GM20431 (cell line): ENCODE results near the gene LGALS14.
"Not testable (repeated sequence)": the region's sequence is repeated elsewhere in the genome, so short reads cannot be mapped to it uniquely, and the experiment has no call there.

Experiments
- in situ Hi-C: fragments of 300-500 bp; cut with MseI, MboI; formaldehyde crosslinking; loops from one replicate; pipeline ENCODE4 v1.15.0; 2020; ENCODE audit warnings: low sequenced_read_pairs; ENCODE audit not compliant: unreplicated experiment

LGALS14 gene, protein sequence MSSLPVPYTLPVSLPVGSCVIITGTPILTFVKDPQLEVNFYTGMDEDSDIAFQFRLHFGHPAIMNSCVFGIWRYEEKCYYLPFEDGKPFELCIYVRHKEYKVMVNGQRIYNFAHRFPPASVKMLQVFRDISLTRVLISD

DNA sequence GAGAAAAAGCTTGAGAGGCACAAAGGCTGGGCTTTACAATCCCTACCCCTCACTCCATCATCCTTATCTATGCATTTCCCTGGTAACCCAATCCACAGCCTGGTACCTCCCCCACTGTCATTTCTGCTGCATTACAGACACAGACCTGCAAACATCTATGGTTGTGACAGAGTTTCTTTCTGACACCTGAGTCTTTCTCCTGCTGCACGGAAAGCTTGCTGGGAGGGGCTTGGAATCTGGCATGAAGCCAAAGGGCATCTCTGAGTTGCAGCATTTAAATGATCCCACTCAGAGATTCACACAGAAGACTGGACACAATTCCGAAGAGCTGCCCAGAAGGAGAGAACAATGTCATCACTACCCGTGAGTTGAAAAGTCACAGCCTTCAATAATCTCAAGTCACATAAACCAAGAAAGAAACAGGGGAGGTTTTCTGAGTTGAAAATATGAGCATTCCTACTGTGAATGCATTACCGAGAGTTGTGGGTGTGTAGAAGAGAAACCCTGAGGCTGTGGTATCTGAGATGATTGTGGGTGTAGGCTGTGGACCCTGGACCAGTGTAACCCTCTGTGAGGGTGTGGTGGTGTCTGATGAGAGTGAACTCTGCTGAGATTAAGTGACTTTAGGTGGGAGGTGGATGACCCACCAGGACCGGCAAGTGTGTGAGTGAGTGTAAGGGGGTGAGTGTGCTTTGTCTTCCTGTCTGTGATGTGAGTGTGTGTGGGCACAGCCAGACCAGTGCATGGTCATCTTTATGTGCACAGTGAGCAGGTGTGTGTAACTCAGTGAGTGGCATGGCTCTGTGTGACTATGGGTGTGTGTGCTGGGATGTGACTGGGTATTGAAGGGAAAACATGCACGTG lies at the start of gene LGALS14:
LGALS14 (plus strand) TSS at position 301 of the 864 bp plus-strand sequence; CDS start at position 349, 48 bp downstream.
- in situ Hi-C loops = no loop called here

DNA sequence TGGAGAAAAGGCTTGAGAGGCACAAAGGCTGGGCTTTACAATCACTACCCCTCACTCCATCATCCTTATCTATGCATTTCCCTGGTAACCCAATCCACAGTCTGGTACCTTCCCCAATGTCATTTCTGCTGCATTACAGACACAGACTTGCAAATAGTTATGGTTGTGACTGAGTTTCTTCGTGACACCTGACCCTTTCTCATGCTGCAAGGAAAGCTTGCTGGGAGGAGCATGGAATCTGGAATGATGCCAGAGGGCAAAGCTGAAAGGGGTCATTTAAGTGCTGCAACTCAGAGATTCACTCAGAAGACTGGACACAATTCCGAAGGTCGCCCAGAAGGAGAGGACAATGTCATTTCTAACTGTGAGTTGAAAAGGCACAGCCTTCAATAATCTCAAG lies 48.7 kb upstream of the LGALS14 start, which contains the start of gene LGALS16:
LGALS16 (plus strand) TSS at position 301 of the 400 bp plus-strand sequence; CDS start at position 350, 49 bp downstream.
- in situ Hi-C loops = no loop called here

DNA sequence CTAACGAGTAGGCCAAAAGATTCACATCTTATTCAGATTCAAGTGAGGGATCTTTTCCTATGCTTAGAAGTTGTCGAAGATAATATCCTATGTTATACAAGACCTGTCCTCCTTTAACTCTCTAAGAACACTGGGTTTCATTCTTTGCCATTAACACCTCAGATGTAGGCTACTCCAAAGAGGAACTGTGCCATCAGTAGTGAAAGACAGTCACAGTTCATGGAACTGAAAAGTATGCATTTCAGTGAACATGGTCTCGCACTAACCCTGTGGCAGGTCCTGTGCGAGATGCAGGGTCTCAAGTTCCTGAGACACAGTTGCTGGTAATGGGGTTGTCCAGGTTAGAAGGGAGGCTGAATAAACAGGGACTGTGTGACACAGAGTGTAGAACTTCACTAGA lies 44.5 kb upstream of the LGALS14 start:
- in situ Hi-C loops = no loop called here

DNA sequence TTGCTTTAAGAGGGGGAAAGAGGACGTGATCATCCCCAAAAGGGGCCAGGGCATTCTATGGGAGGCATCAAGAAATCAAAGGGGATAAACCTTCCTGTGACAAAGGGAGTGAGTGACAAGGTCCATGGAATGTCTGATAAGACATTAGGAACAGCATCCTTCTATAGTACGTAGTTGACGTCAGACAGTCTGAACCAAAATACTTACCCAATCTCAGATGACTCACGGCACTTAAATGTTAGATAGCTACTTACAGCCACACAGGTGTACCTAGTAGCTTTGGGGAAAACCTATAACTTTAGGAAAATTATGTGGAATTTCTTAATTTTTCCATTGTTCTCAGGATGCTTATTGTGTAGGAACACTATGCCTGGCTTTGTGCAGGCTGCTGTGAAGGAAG lies 43.6 kb upstream of the LGALS14 start:
- in situ Hi-C loops = no loop called here

DNA sequence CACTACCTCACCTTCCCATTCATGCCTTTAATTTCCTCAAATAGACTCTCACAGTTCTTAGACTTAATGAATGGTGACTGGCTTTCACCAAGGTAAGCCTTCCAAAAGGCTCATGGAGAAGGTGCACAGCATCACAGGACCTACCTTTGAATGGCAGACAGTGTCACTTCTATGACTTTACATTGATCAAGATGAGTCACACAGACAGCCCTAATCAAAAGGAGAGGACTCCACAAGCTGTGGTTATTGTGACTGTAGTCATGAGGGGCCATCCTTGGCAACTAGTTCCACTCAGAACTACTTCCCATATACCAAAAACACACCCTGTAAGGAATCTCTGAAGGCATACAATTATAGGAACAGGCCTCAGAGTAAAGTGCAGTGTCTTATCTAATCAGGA lies 42.7 kb upstream of the LGALS14 start:
- in situ Hi-C loops = no loop called here

DNA sequence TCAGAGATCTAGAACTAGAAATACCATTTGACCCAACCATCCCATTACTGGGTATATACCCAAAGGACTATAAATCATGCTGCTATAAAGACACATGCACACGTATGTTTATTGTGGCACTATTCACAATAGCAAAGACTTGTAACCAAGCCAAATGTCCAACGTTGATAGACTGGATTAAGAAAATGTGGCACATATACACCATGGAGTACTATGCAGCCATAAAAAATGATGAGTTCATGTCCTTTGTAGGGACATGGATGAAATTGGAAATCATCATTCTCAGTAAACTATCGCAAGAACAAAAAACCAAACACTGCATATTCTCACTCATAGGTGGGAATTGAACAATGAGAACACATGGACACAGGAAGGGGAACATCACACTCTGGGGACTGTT lies 34.4 kb upstream of the LGALS14 start:
- in situ Hi-C loops = loop anchor here (5.0 to 10.0 kb wide), 2 partner anchors 118 to 175 kb away; partner anchors contain the start of gene FBL

DNA sequence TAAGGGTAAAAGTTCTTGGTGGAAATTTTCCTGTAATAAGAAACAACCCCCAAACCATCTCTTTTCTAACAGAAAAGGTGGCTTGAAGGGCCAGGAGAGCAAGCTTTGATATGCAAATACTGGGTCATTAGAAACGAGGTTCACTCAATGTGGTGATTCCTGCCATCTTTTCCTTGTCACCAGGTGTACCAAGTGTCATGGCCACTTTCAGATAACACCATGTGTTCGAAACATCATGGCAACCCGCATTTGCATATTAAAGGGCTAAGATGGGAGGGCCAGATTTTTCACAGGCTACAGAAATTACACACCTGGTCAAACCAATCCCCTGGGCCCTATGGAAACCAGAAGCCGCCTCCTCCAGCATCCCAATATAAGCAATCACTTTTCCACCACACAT lies 33.3 kb upstream of the LGALS14 start:
- in situ Hi-C loops = loop anchor here (5.0 to 10.0 kb wide), 2 partner anchors 119 to 174 kb away; partner anchors contain the start of gene FBL

DNA sequence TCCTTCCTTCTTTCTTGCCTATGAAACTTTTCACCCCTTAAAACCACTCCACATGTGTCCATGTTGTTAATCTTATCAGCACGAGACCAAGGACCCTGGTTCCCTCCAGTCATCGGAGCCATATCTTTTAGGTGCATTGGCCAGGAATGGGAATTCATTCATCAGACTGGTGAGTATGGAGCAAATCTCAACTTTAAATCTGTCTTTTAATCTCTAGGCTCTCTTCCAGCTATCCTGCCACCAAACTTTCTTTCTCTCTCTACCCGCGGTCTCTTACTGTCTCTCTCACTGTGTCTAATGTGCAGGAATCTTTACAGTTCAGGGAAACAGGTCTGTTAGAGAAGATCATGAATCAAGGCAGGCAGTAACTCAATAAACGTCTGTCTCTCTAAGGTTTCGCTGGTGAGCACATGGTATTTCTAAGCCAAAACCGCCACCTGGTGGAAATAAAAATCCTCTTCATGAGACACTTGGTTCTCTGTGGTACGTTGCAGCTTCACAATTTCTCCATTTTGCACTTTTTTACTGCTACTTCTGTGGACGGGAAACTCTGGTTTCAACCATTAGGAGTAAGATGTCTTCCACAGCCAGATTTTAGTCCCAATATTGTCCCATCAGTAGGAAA lies 32.4 kb upstream of the LGALS14 start:
- in situ Hi-C loops = loop anchor here (5.0 to 10.0 kb wide), 2 partner anchors 120 to 173 kb away; partner anchors contain the start of gene FBL

DNA sequence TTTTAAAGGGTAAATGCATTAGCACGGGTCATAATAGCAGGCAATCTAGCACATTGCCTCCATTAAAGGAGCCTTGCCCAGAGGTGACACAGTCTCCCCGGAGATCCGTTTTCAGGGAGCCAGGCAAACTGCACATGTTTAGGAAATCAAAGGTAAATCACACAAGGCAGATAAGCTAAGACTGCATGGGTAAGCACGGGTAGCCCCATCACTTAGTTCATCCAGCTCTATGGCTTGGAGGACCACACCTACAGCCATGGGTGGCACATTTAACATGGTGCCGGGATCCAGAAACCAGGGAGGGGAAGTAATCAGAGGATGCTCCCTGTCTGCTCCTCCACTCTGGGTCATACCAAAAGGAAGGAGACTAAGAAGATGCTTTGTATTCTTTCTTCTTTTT lies 31.8 kb upstream of the LGALS14 start:
- in situ Hi-C loops = loop anchor here (5.0 to 10.0 kb wide), 2 partner anchors 120 to 172 kb away; partner anchors contain the start of gene FBL

DNA sequence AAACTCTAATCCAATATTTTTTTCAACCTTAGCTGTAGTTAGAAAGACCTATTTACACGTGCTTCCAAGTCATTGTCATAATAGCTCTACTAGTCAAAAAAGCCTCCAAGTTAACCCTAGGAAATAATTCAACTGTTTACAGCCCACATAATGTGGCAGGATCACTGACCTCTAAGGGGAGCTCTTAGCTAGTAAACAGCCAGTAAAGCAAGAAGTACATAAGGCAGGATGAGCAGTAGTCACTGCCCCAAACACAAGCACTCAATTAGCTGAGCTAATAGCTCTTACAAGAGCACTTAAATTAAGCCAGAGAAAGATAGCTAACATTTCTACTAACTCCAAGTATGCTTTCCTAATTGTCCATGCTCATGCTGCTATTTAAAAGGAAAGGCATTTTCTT lies 30.4 kb upstream of the LGALS14 start:
- in situ Hi-C loops = loop anchor here (5.0 to 10.0 kb wide), 2 partner anchors 122 to 171 kb away; partner anchors contain the start of gene FBL

DNA sequence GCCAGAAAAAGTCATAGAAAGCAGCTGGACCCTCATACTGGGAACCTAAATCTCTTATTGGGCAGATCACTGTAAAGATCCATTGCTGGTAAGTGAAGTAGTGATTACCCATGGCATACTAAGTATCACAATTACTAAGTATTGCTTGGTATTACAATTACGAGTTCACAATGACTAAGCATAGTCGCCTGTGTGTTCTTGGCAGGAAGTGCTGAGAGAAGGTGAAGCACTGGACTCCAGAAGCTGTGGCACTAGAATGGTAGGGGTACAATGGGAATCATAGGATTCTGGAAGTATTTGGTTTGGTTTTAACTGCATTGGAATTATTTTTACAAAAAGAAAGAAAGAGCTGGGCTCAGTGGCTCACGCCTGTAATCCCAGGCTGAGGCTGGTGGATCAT lies 28.3 kb upstream of the LGALS14 start:
- in situ Hi-C loops = loop anchor here (10.0 kb wide), 1 partner anchor 169 kb away; the partner anchor contains the start of gene FBL

DNA sequence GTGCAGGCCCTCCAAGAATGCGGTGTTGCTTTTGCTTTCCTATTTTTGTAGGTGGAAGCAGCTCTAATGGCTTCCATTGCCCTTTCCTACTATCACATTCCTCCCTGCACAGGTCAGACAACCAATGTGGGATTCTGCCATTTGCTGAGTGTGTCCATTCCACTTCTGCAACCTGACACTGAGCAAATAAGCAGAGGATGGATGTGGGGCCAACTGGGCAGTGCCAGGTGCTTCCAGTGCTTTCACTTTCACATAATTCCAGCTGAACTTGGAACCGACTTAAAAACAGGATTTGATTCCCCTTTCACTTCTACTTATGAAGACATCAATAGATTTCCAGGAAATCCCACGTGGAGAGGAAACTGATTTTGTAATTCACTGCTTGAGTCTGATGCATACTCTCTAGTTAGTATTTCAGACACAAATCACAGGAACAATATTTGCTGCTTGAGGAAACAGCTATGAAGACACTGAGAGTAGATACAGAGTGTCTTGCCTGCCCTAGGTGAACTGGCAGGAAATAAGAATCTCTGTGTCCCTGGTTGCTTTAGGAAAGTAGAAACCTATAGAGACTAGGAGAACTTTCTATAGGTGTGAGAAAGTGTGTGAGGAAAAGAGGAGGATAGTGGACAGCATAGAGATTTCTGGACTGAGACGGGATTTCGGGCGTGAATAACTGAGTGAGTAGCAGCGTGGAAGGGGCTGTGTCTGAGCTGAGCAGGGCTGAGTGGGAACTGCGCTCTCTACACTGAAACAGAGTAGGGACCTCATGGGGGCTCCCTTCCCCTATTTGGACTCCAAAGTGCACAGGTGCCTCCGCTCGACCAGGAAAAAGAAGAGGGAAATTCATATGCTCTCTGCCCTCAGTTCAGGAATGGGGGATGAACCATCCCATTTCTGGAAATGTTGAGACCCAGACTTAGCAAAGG lies 26.1 kb upstream of the LGALS14 start:
- in situ Hi-C loops = loop anchor here (10.0 kb wide), 1 partner anchor 167 kb away; the partner anchor contains the start of gene FBL

DNA sequence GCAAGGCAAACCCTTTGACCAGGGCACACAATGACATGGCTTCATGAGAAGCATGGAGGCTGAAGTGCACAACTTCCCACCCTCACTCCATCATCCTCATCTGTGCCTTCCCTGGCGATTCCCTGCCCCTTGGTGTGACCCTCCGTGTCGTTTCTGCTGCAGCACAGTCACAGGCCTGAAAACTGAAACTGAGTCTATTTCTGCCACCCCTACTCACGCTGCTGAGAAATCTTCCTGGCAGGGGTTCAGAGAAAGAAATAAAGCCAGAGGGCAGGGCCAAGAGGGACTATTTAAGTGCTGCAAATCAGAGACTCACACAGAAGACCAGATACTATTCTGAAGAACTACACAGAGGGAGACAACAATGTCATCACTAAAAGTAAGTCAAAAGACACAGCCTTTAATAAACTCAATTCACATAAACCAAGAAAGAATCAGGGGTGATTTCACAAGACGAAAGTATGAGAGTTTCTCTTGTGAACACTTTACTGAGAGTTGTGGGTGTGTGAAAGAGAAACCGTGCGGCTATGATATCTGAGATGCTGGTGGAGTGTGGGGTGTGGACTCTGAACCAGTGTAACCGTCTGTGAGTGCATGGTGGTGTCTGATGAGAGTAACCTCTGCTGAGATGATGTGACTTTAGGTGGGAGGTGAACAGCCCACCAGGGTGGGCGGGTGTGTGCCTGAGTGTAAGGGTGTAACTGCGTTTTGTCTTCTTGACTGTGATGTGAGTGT lies 25.1 kb upstream of the LGALS14 start:
- in situ Hi-C loops = loop anchor here (10.0 kb wide), 1 partner anchor 166 kb away; the partner anchor contains the start of gene FBL

DNA sequence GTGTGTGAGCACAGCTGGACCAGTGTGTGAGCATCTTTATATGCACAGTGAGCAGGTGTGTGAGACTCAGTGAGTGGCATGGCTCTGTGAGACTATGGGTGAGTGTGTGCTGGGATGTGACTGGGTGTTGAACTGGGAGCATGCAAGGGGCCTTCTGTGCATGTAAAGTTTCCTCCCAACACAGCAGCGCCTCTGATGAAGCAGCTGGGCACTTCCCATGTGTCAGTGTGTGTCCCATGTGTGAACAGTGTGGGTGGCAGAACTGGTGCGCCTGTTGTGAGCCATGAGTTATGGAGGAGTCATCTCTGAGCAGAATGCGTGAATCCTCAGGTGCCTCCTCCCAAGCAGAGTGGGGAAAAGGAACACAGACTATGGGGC lies 24.5 kb upstream of the LGALS14 start:
- in situ Hi-C loops = loop anchor here (10.0 kb wide), 1 partner anchor 165 kb away; the partner anchor contains the start of gene FBL

DNA sequence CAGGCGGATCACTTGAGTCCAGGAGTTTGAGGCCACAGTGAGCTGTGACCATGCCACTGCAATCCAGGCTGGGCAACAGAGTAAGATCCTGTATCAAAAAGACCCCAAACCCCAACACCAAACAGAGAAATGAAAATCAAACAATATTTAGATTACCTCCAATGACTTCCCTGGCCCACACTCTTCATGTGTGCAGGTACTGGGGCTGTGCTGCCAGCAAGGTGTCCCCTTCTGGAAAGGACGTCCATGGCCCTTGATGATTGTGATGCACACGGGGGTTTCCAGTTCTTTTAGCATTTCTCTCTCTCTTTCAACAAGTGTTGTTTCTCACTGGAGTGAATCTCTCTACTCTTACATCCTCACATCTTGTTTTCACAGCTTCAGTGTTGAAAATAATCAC lies 23.7 kb upstream of the LGALS14 start:
- in situ Hi-C loops = no loop called here

DNA sequence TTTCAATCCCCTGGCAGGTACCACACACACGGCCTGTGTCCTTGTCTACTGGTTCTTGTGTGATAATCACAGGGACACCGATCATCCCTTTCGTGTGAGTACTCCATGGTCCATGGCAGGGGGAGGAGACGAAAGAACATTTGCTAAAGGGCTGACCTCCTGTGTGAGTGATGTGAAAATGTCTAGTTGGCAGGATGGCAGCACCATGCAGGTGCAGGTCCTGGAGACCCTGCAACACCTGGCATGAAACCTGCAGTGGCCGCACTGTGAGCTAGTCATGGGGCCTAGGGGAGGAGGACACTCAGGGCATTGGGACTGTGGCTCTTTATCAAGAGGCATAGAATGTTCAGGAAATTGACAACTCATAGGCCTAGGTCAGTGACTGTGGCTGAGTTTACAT lies 22.9 kb upstream of the LGALS14 start:
- in situ Hi-C loops = no loop called here

DNA sequence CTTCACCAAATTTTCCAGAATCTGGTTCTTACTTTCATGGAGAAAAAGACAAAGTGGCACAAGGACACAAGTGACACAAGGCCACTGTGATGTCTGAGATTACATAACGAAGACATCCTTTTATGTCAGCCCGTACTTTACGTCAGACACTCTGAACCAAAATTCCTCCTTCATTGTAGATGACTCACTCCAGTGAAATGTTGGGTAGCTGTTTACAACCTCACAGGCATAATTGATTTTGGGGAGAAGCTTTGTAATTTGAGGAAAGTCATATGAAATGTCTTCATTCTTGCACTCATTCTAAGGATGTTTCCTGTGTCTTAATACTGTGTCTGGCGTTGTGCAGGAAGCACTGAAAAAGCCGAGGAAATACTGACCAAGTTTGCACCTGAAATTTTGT lies 20.0 kb upstream of the LGALS14 start:
- in situ Hi-C loops = no loop called here

DNA sequence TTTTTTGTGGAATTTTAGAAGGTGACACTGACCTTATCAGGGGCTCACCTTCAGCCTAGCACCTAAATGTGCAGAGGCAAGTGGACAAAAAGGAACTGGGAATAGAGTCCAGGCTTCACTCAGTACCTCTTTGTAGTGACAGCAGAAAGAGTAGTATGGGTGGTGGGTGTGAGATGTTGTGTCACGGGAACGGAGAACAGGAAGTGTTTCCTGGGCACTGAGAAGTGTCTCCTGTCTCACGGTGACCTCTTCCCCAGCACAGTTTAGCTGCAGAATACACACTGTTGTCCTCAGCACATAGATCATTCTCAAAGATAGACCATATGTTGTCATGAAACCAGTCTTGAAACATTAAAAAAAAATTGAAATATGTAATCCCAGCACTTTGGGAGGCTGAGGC lies 17.5 kb upstream of the LGALS14 start:
- in situ Hi-C loops = no loop called here

DNA sequence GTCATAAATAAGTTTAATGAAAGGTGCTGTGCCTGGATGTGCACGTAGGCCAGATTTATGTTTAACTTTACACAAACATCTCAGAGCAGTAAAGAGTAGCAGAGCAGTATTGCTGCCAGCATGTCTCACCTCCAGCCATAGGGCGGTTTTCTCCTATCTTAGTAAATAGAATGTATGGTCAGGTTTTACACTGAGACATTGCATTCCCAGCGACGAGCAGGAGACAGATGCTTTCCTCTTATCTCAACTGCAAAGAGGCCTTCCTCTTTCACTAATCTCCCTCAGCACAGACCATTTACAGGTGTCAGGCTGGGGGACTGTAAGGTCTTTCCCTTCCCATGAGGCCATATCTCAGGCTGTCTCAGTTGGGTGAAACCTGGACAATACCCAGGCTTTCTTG lies 15.6 kb upstream of the LGALS14 start:
- in situ Hi-C loops = not testable (repeated sequence)
